Measurements from ENCODE around the gene SMYD5. TPM values are rescaled to one million over a fixed set of nuclear protein-coding genes. Genes with fewer than 3 reads are reported as not detected.
A peak's percentile ranks its signal among the peaks of the same experiment; 100 is the strongest.

The SMYD5 gene
- total RNA-seq, 1 experiment from 2014 or later = 54.5 TPM

- H3K4me3 ChIP-seq (ENCODE audit: low read depth, low read length, poor library complexity, severe bottlenecking) = peak overlapping the region; percentile 36
- CTCF ChIA-PET = interaction anchor here (0.5 to 1.9 kb wide), 16 partner anchors 11 to 778 kb away, joined by 3 to 17 read pairs (median 4); partner anchors contain the start of genes PRADC1 and SPR
- no peak overlapping the region for H3K27ac ChIP-seq (ENCODE audit: low read depth, low read length, poor library complexity, severe bottlenecking)
- BruUV-seq (replicated peaks) = no TSS peak
- no peaks in the 10 kb centered on the region for H3K27me3 ChIP-seq (replicated peaks; ENCODE audit: insufficient read depth, low read depth, low read length, poor library complexity)
- no peaks in the 10 kb centered on the region for H3K9me3 ChIP-seq (ENCODE audit: low read depth, low read length, poor library complexity, severe bottlenecking)
- intact Hi-C loops (cut with micrococcal nuclease; ENCODE audit: unreplicated experiment) = loop anchor here (1.0 to 5.0 kb wide), 3 partner anchors 90 to 285 kb away; no protein-coding TSS in a partner anchor
- POLR2A ChIA-PET (ENCODE audit: low non-redundant PET) = no interaction called here
- DNase-seq (ENCODE audit: low spot score) = peak; percentile 95
- peaks cover 18% of the 10 kb centered on the region for H3K4me1 ChIP-seq (ENCODE audit: insufficient read depth, low read length, poor library complexity, severe bottlenecking)
- TF ChIP-seq EZH2 (IDR thresholded peaks at IDR 0.05; ENCODE audit: borderline replicate concordance, low read depth, low read length, poor library complexity, severe bottlenecking) (no peak), CTCF (conservative IDR thresholded peaks at IDR 0.05; ENCODE audit: low read depth, low read length) (peak; percentile 99)
- no peaks in the 10 kb centered on the region for H3K36me3 ChIP-seq (ENCODE audit: insufficient read depth, low read length, poor library complexity, severe bottlenecking)
Measured at GRCh38 chr2:73176881-73177644, 37.0 kb upstream of the SMYD5 start.

- no TSS peak for BruUV-seq (replicated peaks)
- no peaks in the 10 kb centered on the region for H3K27me3 ChIP-seq (replicated peaks; ENCODE audit: insufficient read depth, low read depth, low read length, poor library complexity)
Measured at GRCh38 chr2:73177645-73178255, 36.3 kb upstream of the SMYD5 start.

GRCh38 chr2:73185965-73186364 is 28.1 kb upstream of the SMYD5 start:
- no peaks in the 10 kb centered on the region for H3K9me3 ChIP-seq (ENCODE audit: low read depth, low read length, poor library complexity, severe bottlenecking)
- H3K4me1 ChIP-seq (ENCODE audit: insufficient read depth, low read length, poor library complexity, severe bottlenecking) = no peaks in the 10 kb centered on the region
- no peak overlapping the region for H3K27ac ChIP-seq (ENCODE audit: low read depth, low read length, poor library complexity, severe bottlenecking)
- ChIA-PET CTCF (no interaction called here), POLR2A (ENCODE audit: low non-redundant PET) (no interaction called here)
- H3K27me3 ChIP-seq (replicated peaks; ENCODE audit: insufficient read depth, low read depth, low read length, poor library complexity) = no peaks in the 10 kb centered on the region
- no peak for TF ChIP-seq EZH2 (IDR thresholded peaks at IDR 0.05; ENCODE audit: borderline replicate concordance, low read depth, low read length, poor library complexity, severe bottlenecking)
- TF ChIP-seq CTCF (conservative IDR thresholded peaks at IDR 0.05; ENCODE audit: low read depth, low read length) = no peak
- H3K36me3 ChIP-seq (ENCODE audit: insufficient read depth, low read length, poor library complexity, severe bottlenecking) = no peaks in the 10 kb centered on the region
- BruUV-seq (replicated peaks) = no TSS peak
- intact Hi-C loops (cut with micrococcal nuclease; ENCODE audit: unreplicated experiment) = no loop called here
- DNase-seq (ENCODE audit: low spot score) = no peak
- no peak overlapping the region for H3K4me3 ChIP-seq (ENCODE audit: low read depth, low read length, poor library complexity, severe bottlenecking)

More at GRCh38 chr2:73177645-73178255, 36.3 kb upstream of the SMYD5 start:
- no peaks in the 10 kb centered on the region for H3K36me3 ChIP-seq (ENCODE audit: insufficient read depth, low read length, poor library complexity, severe bottlenecking)
- TF ChIP-seq EZH2 (IDR thresholded peaks at IDR 0.05; ENCODE audit: borderline replicate concordance, low read depth, low read length, poor library complexity, severe bottlenecking) (no peak), CTCF (conservative IDR thresholded peaks at IDR 0.05; ENCODE audit: low read depth, low read length) (no peak)
- intact Hi-C loops (cut with micrococcal nuclease; ENCODE audit: unreplicated experiment) = loop anchor here (1.0 to 5.0 kb wide), 3 partner anchors 90 to 285 kb away; no protein-coding TSS in a partner anchor
- peak overlapping the region; percentile 36 for H3K4me3 ChIP-seq (ENCODE audit: low read depth, low read length, poor library complexity, severe bottlenecking)
- CTCF ChIA-PET = interaction anchor here (0.5 to 1.9 kb wide), 14 partner anchors 10 to 777 kb away, joined by 3 to 17 read pairs (median 4); partner anchors contain the start of gene PRADC1
- no peak overlapping the region for H3K27ac ChIP-seq (ENCODE audit: low read depth, low read length, poor library complexity, severe bottlenecking)
- DNase-seq (ENCODE audit: low spot score) = no peak
- H3K9me3 ChIP-seq (ENCODE audit: low read depth, low read length, poor library complexity, severe bottlenecking) = no peaks in the 10 kb centered on the region
- POLR2A ChIA-PET (ENCODE audit: low non-redundant PET) = no interaction called here
- peaks cover 18% of the 10 kb centered on the region for H3K4me1 ChIP-seq (ENCODE audit: insufficient read depth, low read length, poor library complexity, severe bottlenecking)

Data from A673 (cell line).